SK-N-SH (cell line): Measurements from ENCODE around the gene BLOC1S1. TPM values are rescaled to one million over a fixed set of nuclear protein-coding genes. Genes with fewer than 3 reads are reported as not detected.

Experiments
- CTCF ChIA-PET: fragments of 300-600, 350-600 bp; formaldehyde crosslinking; extraction: SDS; loops from one replicate; lab custom pipeline; 2021; lab: Yijun Ruan, JAX
- POLR2A ChIA-PET: fragments of 350-600 bp; sonication (Branson Sonifier 250); formaldehyde crosslinking; extraction: SDS; loops from one replicate; lab custom pipeline; 2020; ENCODE audit warnings: antibody characterized with exemption, inconsistent platforms; lab: Yijun Ruan, JAX
- DNase-seq: peaks from one replicate; pipeline ENCODE4 v3.0.0; 2012
- H2AFZ ChIP-seq: fragments of 200-600 bp; sonication (generic); 2 replicates; pipeline ENCODE4 v1.8.1; 2016; ENCODE audit warnings: antibody characterized with exemption, mild to moderate bottlenecking, low read depth
- H3F3A ChIP-seq: fragments of 200-600 bp; sonication (generic); replicated peaks from 2 replicates; pipeline ENCODE3; 2016; ENCODE audit warnings: antibody characterized with exemption, mild to moderate bottlenecking; ENCODE audit not compliant: insufficient read depth
- H3K27ac ChIP-seq, 2 experiments: fragments of 200-500 bp in 1 of 2; fragments of 200-600 bp in 1 of 2; sonication (Bioruptor generic) in 1 of 2; sonication (generic), shearing (Covaris generic) in 1 of 2; 2 replicates each; pipeline versions ENCODE4 v1.5.1 to v1.6.1; 2014 to 2016; ENCODE audit warnings: low read depth in 2 of 2, inconsistent platforms in 1 of 2, low read length in 1 of 2, mild to moderate bottlenecking in 1 of 2, mixed read lengths in 1 of 2
- H3K27me3 ChIP-seq: fragments of 200-600 bp; sonication (generic), shearing (Covaris generic); 2 replicates; pipeline ENCODE4 v1.6.1; 2016; ENCODE audit warnings: mixed run types; ENCODE audit not compliant: insufficient read depth
- H3K36me3 ChIP-seq, 2 experiments: fragments of 200-500 bp in 1 of 2; fragments of 200-600 bp in 1 of 2; sonication (Bioruptor generic) in 1 of 2; sonication (generic) in 1 of 2; replicated peaks in 1 of 2; 2 replicates each; pipeline versions ENCODE3 to v1.5.1; 2014 to 2016; ENCODE audit warnings: low read length in 1 of 2, mild to moderate bottlenecking in 1 of 2; ENCODE audit not compliant: insufficient read depth in 2 of 2, control insufficient read depth in 1 of 2
- H3K4me1 ChIP-seq, 2 experiments: fragments of 200-500 bp in 1 of 2; fragments of 200-600 bp in 1 of 2; sonication (Bioruptor generic) in 1 of 2; sonication (generic), shearing (Covaris generic) in 1 of 2; 2 replicates each; pipeline versions ENCODE4 v1.5.1 to v1.6.1; 2014 to 2016; ENCODE audit warnings: low read depth in 1 of 2, low read length in 1 of 2, mixed run types in 1 of 2; ENCODE audit not compliant: insufficient read depth in 2 of 2, control insufficient read depth in 1 of 2
- H3K4me2 ChIP-seq: fragments of 200-600 bp; sonication (generic), shearing (Covaris generic); 2 replicates; pipeline ENCODE4 v1.6.1; 2017; ENCODE audit warnings: mixed run types
- H3K4me3 ChIP-seq, 2 experiments: fragments of 200-500 bp in 1 of 2; fragments of 200-600 bp in 1 of 2; sonication (Bioruptor generic) in 1 of 2; sonication (generic), shearing (Covaris generic) in 1 of 2; 2 replicates each; pipeline versions ENCODE4 v1.5.1 to v1.8.1; 2014 to 2016; ENCODE audit warnings: low read depth in 2 of 2, inconsistent platforms in 1 of 2, low read length in 1 of 2, mild to moderate bottlenecking in 1 of 2, mixed read lengths in 1 of 2, moderate library complexity in 1 of 2
- H3K79me2 ChIP-seq: fragments of 200-600 bp; sonication (generic); 2 replicates; pipeline ENCODE4 v1.8.1; 2017; ENCODE audit warnings: mild to moderate bottlenecking; ENCODE audit not compliant: insufficient read depth
- H3K9ac ChIP-seq: fragments of 200-600 bp; sonication (generic); 2 replicates; pipeline ENCODE4 v1.6.1; 2017; ENCODE audit warnings: mixed run types
- H3K9me2 ChIP-seq: fragments of 200-600 bp; sonication (generic); 2 replicates; pipeline ENCODE4 v1.6.1; 2017; ENCODE audit warnings: mixed run types
- H3K9me3 ChIP-seq: fragments of 200-600 bp; sonication (generic); 2 replicates; pipeline ENCODE4 v1.6.1; 2017; ENCODE audit warnings: mixed run types, mild to moderate bottlenecking, moderate library complexity
- H4K20me1 ChIP-seq: fragments of 200-600 bp; sonication (generic); 2 replicates; pipeline ENCODE4 v1.6.1; 2017; ENCODE audit warnings: mild to moderate bottlenecking, mixed run types; ENCODE audit not compliant: insufficient read depth
- JUND ChIP-seq: IDR thresholded peaks from 2 replicates; pipeline ENCODE4 v1.4.0; 2012
- MAX ChIP-seq: IDR thresholded peaks from 2 replicates; pipeline ENCODE4 v1.4.0; 2012; ENCODE audit warnings: low read depth
- PBX3 ChIP-seq: IDR thresholded peaks from 2 replicates; pipeline ENCODE4; 2012
- SIN3A ChIP-seq: IDR thresholded peaks from 2 replicates; pipeline ENCODE4 v1.6.1; 2012; ENCODE audit warnings: low read depth, mild to moderate bottlenecking, low read length, moderate library complexity, borderline replicate concordance
- SMC3 ChIP-seq: IDR thresholded peaks from 2 replicates; pipeline ENCODE4 v1.6.1; 2012; ENCODE audit warnings: low read depth, low read length, improper control_type of control experiment
- TAF1 ChIP-seq: IDR thresholded peaks from 2 replicates; pipeline ENCODE4 v1.6.1; 2012; ENCODE audit warnings: low read depth, mild to moderate bottlenecking, low read length, moderate library complexity, borderline replicate concordance
- TCF12 ChIP-seq: IDR thresholded peaks from 2 replicates; pipeline ENCODE4 v1.4.0; 2012
- WGBS: methylation state at CpG from one replicate; pipeline ENCODE4 v1.1.6; 2017; ENCODE audit warnings: low lambda C conversion rate; 5-methylcytosine and 5-hydroxymethylcytosine counted together
- polyA plus RNA-seq, 3 experiments: library from polyadenylated mRNA; depleted of rRNA; stranded (reverse); fragments of >200 nt; gene quantifications; 2 replicates each; pipeline ENCODE4 v1.2.3, GENCODE V29; 2012

BLOC1S1 gene
- polyA plus RNA-seq, 1 of the 3 experiments (the other 2 are of a cell fraction), result 331 TPM

- Histone ChIP-seq H3K27ac (no peak overlapping the region), H3K4me2 (peak overlapping the region; percentile 87), H3K4me3 (peak overlapping the region; percentile 51 to 69), H3K9me2 (no peaks in the 10 kb centered on the region), H3K36me3 (no peaks in the 10 kb centered on the region), H3K27me3 (no peaks in the 10 kb centered on the region; the same call in 1 of the 2 replicates), H3K4me1 (peaks cover 11 to 12% of the 10 kb centered on the region in 2 experiments; a peak in 2 of 4 replicates), H3K9ac (peak overlapping the region; percentile 41; the same call in 1 of the 2 replicates), H2AFZ (no peak overlapping the region), H3F3A (no peaks in the 10 kb centered on the region), H3K9me3 (no peaks in the 10 kb centered on the region), H4K20me1 (no peaks in the 10 kb centered on the region), H3K79me2 (no peaks in the 10 kb centered on the region)
- POLR2A ChIA-PET, result interaction anchor here (0.6 to 1.2 kb wide), 2 partner anchors 9 to 22 kb away, joined by 4 to 6 read pairs; partner anchors contain the start of genes BLOC1S1 and CD63
- TF ChIP-seq MAX, result no peak
- TF ChIP-seq TAF1, result no peak
- 100% methylated on average over 2 of the region's 2 CpGs for WGBS
- no peak for DNase-seq
- CTCF ChIA-PET, result interaction anchor here (1.1 to 2.0 kb wide), 6 partner anchors 10 to 62 kb away, joined by 3 to 8 read pairs (median 4); no protein-coding TSS in a partner anchor
Observed at GRCh38 chr12:55706568-55707218, 9.2 kb upstream of the BLOC1S1 start.

GRCh38 chr12:55707219-55707671 is 8.6 kb upstream of the BLOC1S1 start:
- H3K9me2 ChIP-seq, result no peaks in the 10 kb centered on the region
- H3K9me3 ChIP-seq, result no peaks in the 10 kb centered on the region
- peaks cover 11 to 12% of the 10 kb centered on the region in 2 experiments; a peak in 2 of 4 replicates for H3K4me1 ChIP-seq
- H3K36me3 ChIP-seq, result no peaks in the 10 kb centered on the region
- no peaks in the 10 kb centered on the region; the same call in 1 of the 2 replicates for H3K27me3 ChIP-seq
- TF ChIP-seq SMC3, result no peak
- TF ChIP-seq JUND, result no peak
- TF ChIP-seq PBX3, result 0 out of 2 replicates have a peak, but pooled peaks have one; percentile 3
- no peak for TF ChIP-seq TCF12
- TF ChIP-seq SIN3A, result no peak
- ChIA-PET POLR2A (interaction anchor here (0.6 to 1.2 kb wide), 2 partner anchors 9 to 21 kb away, joined by 4 to 6 read pairs; partner anchors contain the start of genes BLOC1S1 and CD63), CTCF (interaction anchor here (1.1 to 2.0 kb wide), 5 partner anchors 14 to 63 kb away, joined by 3 to 8 read pairs (median 5); no protein-coding TSS in a partner anchor)
- 26% methylated on average over 8 of the region's 22 CpGs for WGBS
- H3K4me3 ChIP-seq, result peak overlapping the region; percentile 51 to 69
- H4K20me1 ChIP-seq, result no peaks in the 10 kb centered on the region
- H3K4me2 ChIP-seq, result peak overlapping the region; percentile 87
- no peak overlapping the region for H3K27ac ChIP-seq
- 0 out of 2 replicates have a peak overlapping the region, but pooled peaks have one; percentile 63 for H2AFZ ChIP-seq
- peak overlapping the region; percentile 41; the same call in 1 of the 2 replicates for H3K9ac ChIP-seq
- H3F3A ChIP-seq, result no peaks in the 10 kb centered on the region
- H3K79me2 ChIP-seq, result no peaks in the 10 kb centered on the region
- no peak for DNase-seq
